Kidney (tissue), 14 donors: ENCODE data around the gene PID1. TPM values are rescaled to one million over a fixed set of nuclear protein-coding genes. Genes with fewer than 3 reads are reported as not detected.

Experiments
- DNase-seq, 5 donors: peaks; one replicate each; pipeline ENCODE4 v3.0.0-alpha.2; 2013 to 2020
- FAIRE-seq: peaks from 2 replicates; lab custom pipeline; 2012; peaks lifted over from hg19 to GRCh38; lab: Jason Lieb, UNC
- H3K27ac ChIP-seq, 2 donors: one replicate each; pipeline ENCODE4 v1.7.0; 2013; ENCODE audit warnings: low read depth in 2 of 2, low read length in 2 of 2, inconsistent platforms in 1 of 2
- H3K27me3 ChIP-seq: one replicate; pipeline ENCODE4 v1.7.1; 2013; ENCODE audit warnings: low read length, inconsistent platforms; ENCODE audit not compliant: control insufficient read depth, insufficient read depth
- H3K36me3 ChIP-seq, 3 donors: one replicate each; pipeline versions ENCODE4 v1.7.0 to v1.7.1; 2013; ENCODE audit warnings: low read length in 3 of 3, control low read depth in 1 of 3, inconsistent platforms in 1 of 3; ENCODE audit not compliant: insufficient read depth in 3 of 3, control insufficient read depth in 2 of 3
- H3K4me1 ChIP-seq, 3 donors: one replicate each; pipeline versions ENCODE4 v1.7.0 to v1.7.1; 2013; ENCODE audit warnings: low read length in 3 of 3, inconsistent platforms in 1 of 3, low read depth in 1 of 3; ENCODE audit not compliant: control insufficient read depth in 2 of 3, insufficient read depth in 2 of 3
- H3K4me3 ChIP-seq, 3 donors: one replicate each; pipeline versions ENCODE4 v1.7.0 to v1.8.1; 2013; ENCODE audit warnings: low read length in 3 of 3, control low read depth in 1 of 3, inconsistent platforms in 1 of 3
- H3K9ac ChIP-seq, 3 donors: one replicate each; pipeline versions ENCODE4 v1.7.0 to v1.7.1; 2013; ENCODE audit warnings: low read length in 3 of 3, control low read depth in 1 of 3, inconsistent platforms in 1 of 3
- H3K9me3 ChIP-seq, 3 donors: one replicate each; pipeline versions ENCODE4 v1.7.0 to v1.7.1; 2013; ENCODE audit warnings: low read length in 3 of 3, control low read depth in 1 of 3, inconsistent platforms in 1 of 3; ENCODE audit not compliant: control insufficient read depth in 2 of 3, insufficient read depth in 1 of 3
- intact Hi-C: fragments of 100-400 bp; cut with DNase I; formaldehyde crosslinking; loops from one replicate; pipeline ENCODE4 v1.11.1; 2022
- polyA plus RNA-seq: library from polyadenylated mRNA; stranded (reverse); fragments of 350-450 nt; fragmentation: Illumina TruSeq; extraction: RNeasy Lipid Tissue Mini Kit (QIAGEN cat#74804); gene quantifications from one replicate; pipeline ENCODE4 v1.2.3, GENCODE V29; 2014; ENCODE audit warnings: low read depth, low replicate concordance; ENCODE audit not compliant: insufficient read depth
- total RNA-seq: library from RNA; stranded (reverse); fragmentation: NEBNext Ultra II Directional; extraction: Animal tissue kit (Norgen Biotek cat#: 25700); gene quantifications from one replicate; pipeline ENCODE4 v1.2.1, GENCODE V29; 2021
- TF ChIP-seq, protein P1 (sequence below): IDR thresholded peaks from 3 replicates; pipeline ENCODE4 v1.5.1; 2012; ENCODE audit warnings: mild to moderate bottlenecking, moderate library complexity, borderline replicate concordance; ENCODE audit not compliant: insufficient read depth; ENCODE audit errors: extremely low read depth
- donor health status: control.
- donor health status: control.
- donor health status: control.
- donor health status: control.
- donor health status: control.
- donor health status: DM: yes; HTN: yes; CAD: no.
- donor health status: Normal renal cell carcinoma (clear cell type).

PID1 gene
- total and polyA plus RNA-seq, 2 donors from 2014 or later, result 2.1 to 9.4 TPM

DNA sequence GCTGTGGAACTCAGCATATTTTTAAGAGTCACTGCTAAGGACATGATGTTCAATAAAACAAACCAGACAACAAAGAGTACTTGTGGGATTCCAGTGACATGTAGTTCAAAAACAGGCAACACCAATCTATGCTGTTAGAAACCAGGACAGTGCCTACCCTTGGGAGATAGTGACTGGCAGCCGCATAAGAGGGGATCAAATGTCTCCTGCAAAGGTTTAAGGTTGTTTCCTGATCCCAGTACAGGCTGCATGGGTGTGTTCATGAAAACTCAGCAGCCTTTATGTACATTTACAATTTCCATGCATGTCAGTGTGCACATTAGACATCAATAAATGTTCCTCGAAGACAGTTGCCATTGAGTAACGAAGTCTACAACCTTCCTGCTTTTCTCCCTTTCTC lies 183.8 kb downstream of the PID1 start:
- H3K4me1 ChIP-seq, result no peaks in the 10 kb centered on the region
- no peak for FAIRE-seq
- no peak for DNase-seq
- H3K36me3 ChIP-seq, result no peaks in the 10 kb centered on the region
- no peak overlapping the region for H3K9ac ChIP-seq
- H3K27me3 ChIP-seq, result no peaks in the 10 kb centered on the region
- no peaks in the 10 kb centered on the region for H3K9me3 ChIP-seq
- no peak overlapping the region for H3K4me3 ChIP-seq
- H3K27ac ChIP-seq, result no peak overlapping the region
- TF ChIP-seq, protein P1, sequence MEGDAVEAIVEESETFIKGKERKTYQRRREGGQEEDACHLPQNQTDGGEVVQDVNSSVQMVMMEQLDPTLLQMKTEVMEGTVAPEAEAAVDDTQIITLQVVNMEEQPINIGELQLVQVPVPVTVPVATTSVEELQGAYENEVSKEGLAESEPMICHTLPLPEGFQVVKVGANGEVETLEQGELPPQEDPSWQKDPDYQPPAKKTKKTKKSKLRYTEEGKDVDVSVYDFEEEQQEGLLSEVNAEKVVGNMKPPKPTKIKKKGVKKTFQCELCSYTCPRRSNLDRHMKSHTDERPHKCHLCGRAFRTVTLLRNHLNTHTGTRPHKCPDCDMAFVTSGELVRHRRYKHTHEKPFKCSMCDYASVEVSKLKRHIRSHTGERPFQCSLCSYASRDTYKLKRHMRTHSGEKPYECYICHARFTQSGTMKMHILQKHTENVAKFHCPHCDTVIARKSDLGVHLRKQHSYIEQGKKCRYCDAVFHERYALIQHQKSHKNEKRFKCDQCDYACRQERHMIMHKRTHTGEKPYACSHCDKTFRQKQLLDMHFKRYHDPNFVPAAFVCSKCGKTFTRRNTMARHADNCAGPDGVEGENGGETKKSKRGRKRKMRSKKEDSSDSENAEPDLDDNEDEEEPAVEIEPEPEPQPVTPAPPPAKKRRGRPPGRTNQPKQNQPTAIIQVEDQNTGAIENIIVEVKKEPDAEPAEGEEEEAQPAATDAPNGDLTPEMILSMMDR, result no peak
- intact Hi-C loops, result no loop called here

DNA sequence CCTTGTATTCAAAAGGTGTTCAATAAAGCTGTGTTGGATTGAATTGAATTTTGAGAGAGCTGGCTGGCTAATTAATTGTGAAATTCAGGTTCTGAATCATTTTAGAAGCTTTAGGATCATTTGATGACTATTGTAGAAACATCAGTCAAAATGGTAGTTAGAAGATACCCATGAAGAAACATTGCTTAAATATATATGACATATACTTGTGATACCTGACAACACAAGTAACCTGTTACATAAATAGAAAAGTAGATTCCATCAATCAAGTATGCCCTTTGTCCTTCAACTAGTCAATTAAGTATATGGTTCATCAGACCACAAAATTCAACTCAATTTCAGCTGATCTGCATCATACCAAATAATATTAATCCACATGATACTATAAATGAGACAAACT lies 185.6 kb downstream of the PID1 start:
- no peak overlapping the region for H3K4me3 ChIP-seq
- H3K9ac ChIP-seq, result no peak overlapping the region
- H3K9me3 ChIP-seq, result no peaks in the 10 kb centered on the region
- intact Hi-C loops, result no loop called here
- no peaks in the 10 kb centered on the region for H3K36me3 ChIP-seq
- H3K27ac ChIP-seq, result no peak overlapping the region
- TF ChIP-seq, protein P1, result no peak
- FAIRE-seq (no peak), DNase-seq (no peak)
- no peaks in the 10 kb centered on the region for H3K27me3 ChIP-seq
- no peaks in the 10 kb centered on the region for H3K4me1 ChIP-seq

DNA sequence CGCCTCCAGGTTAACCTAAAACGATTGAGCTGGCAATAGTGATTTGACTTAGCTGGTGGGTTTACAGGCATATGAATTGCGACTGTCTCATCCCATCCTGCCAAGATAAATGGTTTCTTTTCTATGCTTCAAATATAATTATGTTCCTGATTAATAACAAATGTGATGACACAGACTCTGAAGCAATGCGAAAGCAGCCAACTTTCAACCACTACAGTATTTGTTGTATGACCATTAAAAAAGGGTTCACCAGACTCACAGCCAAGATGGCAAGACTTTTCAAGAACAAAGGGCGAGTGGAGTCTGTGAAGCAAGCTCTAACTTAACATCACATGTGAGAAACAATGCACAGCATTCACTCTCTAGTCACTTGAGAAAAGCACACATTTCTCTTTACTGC lies 186.6 kb downstream of the PID1 start:
- Histone ChIP-seq H3K27ac (no peak overlapping the region), H3K4me1 (no peaks in the 10 kb centered on the region), H3K36me3 (no peaks in the 10 kb centered on the region), H3K4me3 (no peak overlapping the region), H3K27me3 (no peaks in the 10 kb centered on the region), H3K9ac (no peak overlapping the region), H3K9me3 (no peaks in the 10 kb centered on the region)
- TF ChIP-seq, protein P1, result no peak
- intact Hi-C loops, result no loop called here
- DNase-seq, result no peak
- no peak for FAIRE-seq
